Measurements from ENCODE around the gene DHPS. TPM values are rescaled to one million over a fixed set of nuclear protein-coding genes. Genes with fewer than 3 reads are reported as not detected.

DHPS gene
- total and polyA plus RNA-seq, 2 of the 4 experiments (the other 2 are of a cell fraction) = 82.8 to 85.0 TPM

- no peak for TF ChIP-seq CTCF (conservative IDR thresholded peaks at IDR 0.05; ENCODE audit: low read depth, low read length)
- TF ChIP-seq CEBPB (IDR thresholded peaks at IDR 0.05; ENCODE audit: low read depth, low read length) = no peak
These were observed 15.0 kb upstream of the DHPS start, which contains the start of gene FBXW9 (continued) for GRCh38 chr19:12696366-12697335.
